HL-60 (cell line): ENCODE measurements around the gene ENPP4.

Experiments
- DNase-seq, 2 experiments: peaks; one replicate each; pipeline ENCODE4 v3.0.0-alpha.2; 2010 to 2020; ENCODE audit warnings: low read depth in 1 of 2, low spot score in 1 of 2
- H3K27ac ChIP-seq: fragments of 250-450 bp; sonication (Bioruptor Pico); replicated peaks from 2 replicates; pipeline ENCODE4 v1.5.1; 2020; ENCODE audit warnings: mild to moderate bottlenecking, moderate library complexity
- H3K27me3 ChIP-seq: fragments of 250-450 bp; sonication (Bioruptor Pico); 2 replicates; pipeline ENCODE4 v1.5.1; 2021; ENCODE audit warnings: mild to moderate bottlenecking, moderate library complexity; ENCODE audit not compliant: insufficient read depth, poor library complexity, severe bottlenecking
- H3K4me3 ChIP-seq: replicated peaks from 2 replicates; pipeline ENCODE4 v1.5.1; 2011; ENCODE audit warnings: mild to moderate bottlenecking, control low read depth, low read length; ENCODE audit not compliant: insufficient read depth
- CTCF ChIP-seq: IDR thresholded peaks from one replicate; pipeline ENCODE4 v1.5.1; 2011; ENCODE audit warnings: low read length, control low read depth, inconsistent platforms; ENCODE audit not compliant: insufficient read depth
- GABPA ChIP-seq: IDR thresholded peaks from 2 replicates; pipeline ENCODE4 v1.6.1; 2012; ENCODE audit warnings: low read depth
- POLR2AphosphoS5 ChIP-seq: IDR thresholded peaks from 2 replicates; pipeline ENCODE4 v1.6.1; 2012; ENCODE audit warnings: low read depth
- REST ChIP-seq: IDR thresholded peaks from 2 replicates; pipeline ENCODE4 v1.6.1; 2012; ENCODE audit warnings: low read depth; ENCODE audit not compliant: insufficient replicate concordance
- SPI1 ChIP-seq: IDR thresholded peaks from 2 replicates; pipeline ENCODE4 v1.6.1; 2012; ENCODE audit warnings: low read depth, mild to moderate bottlenecking, borderline replicate concordance

ENPP4 gene

GRCh38 chr6:46104209-46104608 is 25.6 kb upstream of the ENPP4 start:
- DNase-seq: no peak
- TF ChIP-seq POLR2AphosphoS5 (no peak), REST (no peak), SPI1 (no peak), CTCF (no peak), GABPA (no peak)
- Histone ChIP-seq H3K27ac (no peak overlapping the region), H3K4me3 (no peak overlapping the region), H3K27me3 (no peaks in the 10 kb centered on the region)

GRCh38 chr6:46105568-46105967 is 24.2 kb upstream of the ENPP4 start:
- Histone ChIP-seq H3K27ac (no peak overlapping the region), H3K4me3 (no peak overlapping the region), H3K27me3 (no peaks in the 10 kb centered on the region)
- TF ChIP-seq GABPA (no peak), CTCF (no peak), REST (no peak), POLR2AphosphoS5 (no peak), SPI1 (no peak)
- no peak for DNase-seq

GRCh38 chr6:46113370-46113769 is 16.4 kb upstream of the ENPP4 start:
- DNase-seq: no peak
- Histone ChIP-seq H3K4me3 (no peak overlapping the region), H3K27ac (no peak overlapping the region), H3K27me3 (no peaks in the 10 kb centered on the region)
- TF ChIP-seq SPI1: no peak
- no peak for TF ChIP-seq CTCF
- TF ChIP-seq GABPA: no peak
- no peak for TF ChIP-seq REST
- no peak for TF ChIP-seq POLR2AphosphoS5
